HG03520 (cell line): Measurements from ENCODE around the gene SLCO2A1.

Source experiments
- ATAC-seq: cut with Tn5 transposase; IDR thresholded peaks from one replicate; pipeline ENCODE4 v1.9.1; 2021; ENCODE audit warnings: mild to moderate bottlenecking, moderate library complexity; ENCODE audit not compliant: unreplicated experiment

SLCO2A1 gene

DNA sequence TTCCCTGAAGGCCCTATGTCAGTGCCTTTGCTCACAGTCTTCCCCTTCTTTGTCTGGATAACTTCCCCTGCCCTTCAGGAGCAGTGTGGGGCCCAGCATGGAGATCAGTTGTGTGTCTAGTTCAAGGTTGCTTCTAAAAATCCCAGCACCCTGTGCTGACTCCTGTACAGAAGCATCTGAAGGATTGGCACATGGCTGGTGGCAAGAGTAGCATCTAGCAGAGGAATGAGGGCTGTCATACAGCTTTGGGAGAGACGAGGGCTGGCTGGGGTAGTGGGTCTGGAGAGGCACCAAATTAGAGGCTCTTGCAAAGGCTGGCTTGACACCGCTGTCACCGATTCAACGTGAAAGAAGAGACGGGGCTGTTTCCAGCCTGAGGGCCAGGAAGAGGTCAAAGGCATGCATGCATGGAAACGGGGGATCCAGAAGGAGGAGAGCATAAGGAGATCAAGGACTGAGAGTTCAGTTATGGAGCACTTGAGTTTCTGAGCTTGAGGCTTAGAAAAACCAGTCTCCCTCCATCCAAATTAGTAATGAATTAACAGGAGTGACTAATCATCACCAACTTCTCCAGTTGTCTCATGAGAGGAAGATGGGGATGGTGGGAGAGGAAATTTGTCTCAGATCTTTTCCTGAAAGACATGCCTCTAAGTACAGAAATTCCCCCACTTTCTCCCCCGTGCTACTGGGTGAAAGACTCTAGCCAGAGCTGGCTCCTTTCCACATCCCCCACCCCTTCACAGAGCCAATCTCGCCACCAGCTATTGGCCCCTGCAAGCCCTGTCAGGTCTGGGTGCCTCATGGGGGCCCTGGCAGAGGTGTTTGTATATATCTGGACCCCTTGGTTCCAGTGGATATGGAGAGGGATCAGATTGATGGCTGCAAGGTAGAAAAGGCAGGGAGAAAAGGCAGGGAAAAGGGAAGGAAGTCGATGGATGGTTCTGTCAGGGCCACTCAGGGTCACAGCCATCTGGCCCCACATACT, 45.9 kb downstream of the SLCO2A1 start:
- ATAC-seq, result no peak

DNA sequence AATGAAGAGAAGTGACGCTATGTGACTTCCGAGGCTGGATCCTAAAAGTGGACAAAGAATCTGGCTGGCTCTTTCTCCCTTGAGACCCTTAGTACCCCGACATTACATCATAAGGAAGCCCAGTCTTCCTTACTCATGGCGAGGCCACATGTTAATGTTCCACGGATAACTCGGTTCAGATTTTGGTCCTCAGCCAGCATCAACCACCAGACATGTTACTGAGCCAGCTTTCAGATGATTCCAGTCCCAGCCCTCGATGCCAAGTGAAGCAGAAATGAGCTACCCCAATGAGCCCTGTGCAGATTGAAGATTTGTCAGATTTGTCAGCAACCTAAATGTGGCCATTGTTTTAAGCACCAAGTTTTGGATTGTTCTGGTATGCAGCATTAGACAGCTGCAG, 46.6 kb downstream of the SLCO2A1 start:
- no peak for ATAC-seq

DNA sequence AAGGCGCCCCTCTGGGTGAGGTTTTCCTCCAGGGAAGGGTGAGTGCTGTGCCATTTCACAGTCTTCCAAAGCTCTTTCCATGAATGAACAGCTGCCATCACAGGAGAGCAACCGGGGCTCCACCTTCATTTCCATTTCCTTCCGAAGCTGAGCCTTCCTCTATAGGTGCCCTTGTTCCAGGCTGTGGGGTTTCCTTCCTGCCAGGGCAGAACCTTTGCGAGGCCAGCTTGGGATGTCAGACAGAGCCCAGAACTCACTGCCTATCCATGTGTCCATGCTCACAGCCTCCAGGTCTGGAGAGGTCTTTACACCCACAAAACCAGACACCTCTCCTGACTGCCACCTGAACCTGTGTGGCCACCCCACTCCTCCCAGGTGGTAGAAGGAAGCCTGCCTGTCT, 49.2 kb downstream of the SLCO2A1 start:
- no peak for ATAC-seq

GRCh38 chr3:133980035-133980434, 49.7 kb downstream of the SLCO2A1 start:
- no peak for ATAC-seq

GRCh38 chr3:133979553-133979952, 50.2 kb downstream of the SLCO2A1 start:
- ATAC-seq, result no peak

DNA sequence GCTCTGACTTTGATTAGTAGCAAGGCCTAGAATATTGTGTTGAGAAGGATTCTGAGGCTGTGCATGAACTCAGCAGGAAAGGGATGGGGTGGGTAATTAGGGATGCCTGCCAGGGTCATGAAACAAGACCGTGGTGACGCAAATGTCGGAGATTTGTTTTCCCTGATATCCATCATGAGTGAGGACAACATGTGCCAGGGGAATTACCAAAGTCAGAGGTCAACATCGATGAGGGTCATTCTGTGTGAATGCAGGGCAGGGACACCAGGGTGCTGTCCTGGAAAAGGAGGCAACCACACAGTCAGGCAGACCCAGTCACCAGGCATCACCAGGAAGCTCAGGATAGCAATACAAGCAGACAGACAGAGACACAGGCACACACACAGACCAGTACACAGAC, 52.2 kb downstream of the SLCO2A1 start:
- no peak for ATAC-seq

GRCh38 chr3:133973249-133973980, 56.3 kb downstream of the SLCO2A1 start:
- ATAC-seq, result no peak

DNA sequence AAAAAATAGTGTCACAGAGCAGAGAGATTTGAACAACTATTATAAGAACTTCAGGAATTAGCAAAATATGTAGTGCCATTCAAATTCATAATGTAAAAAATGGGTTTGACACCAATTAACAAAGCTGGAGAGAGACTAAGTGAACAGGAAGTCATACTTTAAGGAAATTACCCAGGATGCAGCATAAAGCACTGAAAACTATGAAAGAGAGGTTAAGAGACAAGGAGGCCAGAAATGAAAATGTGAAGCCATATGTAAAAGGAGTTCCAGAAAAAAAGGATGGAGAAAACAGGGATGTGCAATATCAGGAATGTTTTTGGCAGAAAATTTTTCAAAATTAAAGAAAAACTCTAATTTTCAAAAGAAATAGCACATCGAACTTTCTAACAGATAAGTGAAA, 57.6 kb downstream of the SLCO2A1 start:
- ATAC-seq, result no peak

- ATAC-seq, result no peak
Observed at GRCh38 chr3:133970916-133971315, 58.8 kb downstream of the SLCO2A1 start.

DNA sequence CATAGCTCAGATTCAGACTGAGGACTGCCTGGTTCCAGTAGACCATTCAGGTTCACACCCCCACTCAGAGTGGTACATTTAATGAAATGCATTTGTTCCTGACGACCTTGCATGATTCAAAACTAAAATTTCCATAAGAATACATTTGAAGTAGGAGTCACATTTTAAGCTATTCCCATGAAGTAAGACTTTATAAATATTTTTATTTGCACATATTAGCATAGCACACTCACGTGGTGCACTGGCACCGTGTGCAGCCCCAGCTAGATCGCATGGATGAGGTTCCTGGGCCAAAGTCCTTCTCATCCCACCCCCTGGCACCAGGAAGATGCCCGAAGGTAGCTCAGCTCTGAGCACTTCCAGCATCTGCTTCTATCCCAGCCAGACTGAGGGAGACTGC, 59.4 kb downstream of the SLCO2A1 start:
- ATAC-seq, result no peak

GRCh38 chr3:133967992-133968892, 61.5 kb downstream of the SLCO2A1 start:
- ATAC-seq, result no peak

DNA sequence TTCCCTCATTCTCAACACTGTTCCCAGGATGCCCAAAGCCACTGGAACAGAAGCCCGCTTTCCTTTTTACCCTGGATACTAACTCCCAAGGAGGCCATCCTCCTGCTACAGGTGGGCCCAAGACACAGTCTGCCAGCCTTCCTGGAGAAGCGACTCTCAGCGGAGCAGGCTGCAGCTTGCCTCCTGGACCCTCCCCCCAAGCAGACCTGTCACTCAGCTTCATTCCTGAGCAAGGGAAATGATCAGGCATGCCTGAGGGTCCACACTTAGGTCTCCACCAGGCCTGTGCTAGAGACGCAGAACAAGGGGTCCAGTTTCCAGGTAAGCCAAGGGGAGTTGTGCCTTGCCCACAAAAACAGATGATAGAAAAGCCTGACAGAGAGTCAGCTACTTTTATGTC, 62.8 kb downstream of the SLCO2A1 start:
- no peak for ATAC-seq

DNA sequence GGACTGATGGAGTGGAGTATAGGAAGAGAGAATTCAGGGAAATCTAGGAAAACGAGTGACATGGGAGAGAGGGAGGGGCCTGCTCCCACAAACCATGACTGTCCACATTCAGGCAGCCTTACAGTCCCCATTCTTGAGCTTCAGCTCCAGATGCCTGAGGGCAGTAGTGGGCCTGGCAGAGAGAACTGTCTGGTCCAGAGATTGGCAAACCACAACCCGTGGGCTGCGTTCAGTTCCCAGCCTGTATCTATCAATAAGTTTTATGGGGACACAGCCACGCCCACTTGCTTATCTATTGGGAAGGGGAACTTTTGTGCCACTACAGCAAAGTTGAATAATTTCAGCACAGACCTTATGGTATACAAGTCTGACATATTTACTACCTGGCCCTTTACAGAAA, 63.8 kb downstream of the SLCO2A1 start:
- no peak for ATAC-seq

DNA sequence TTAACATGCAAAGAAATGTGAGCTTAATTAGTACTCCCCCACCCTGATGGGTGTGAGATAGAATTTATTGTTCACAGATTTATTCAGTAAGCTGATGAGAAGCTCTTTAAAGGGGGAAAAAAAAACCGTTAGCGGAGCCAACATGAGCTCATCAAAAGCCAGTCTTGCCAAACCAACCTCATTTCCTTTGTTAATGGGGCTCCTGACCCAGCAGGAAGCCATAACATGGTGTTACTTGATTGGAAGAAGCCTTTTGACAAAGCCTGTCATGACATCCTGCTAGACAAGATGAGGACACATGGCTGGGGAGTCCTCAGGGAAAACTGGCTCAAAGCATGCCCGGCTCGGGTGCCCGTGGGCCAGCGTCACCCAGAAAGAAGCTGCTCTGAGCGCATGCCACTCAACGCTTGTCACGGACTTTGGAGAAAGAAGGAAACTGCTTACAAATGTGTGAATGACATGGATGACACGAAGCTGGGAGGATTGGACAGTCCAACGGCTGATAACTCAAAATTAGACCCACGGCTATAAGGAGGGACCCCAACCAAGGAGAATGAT, 64.6 kb downstream of the SLCO2A1 start:
- no peak for ATAC-seq

DNA sequence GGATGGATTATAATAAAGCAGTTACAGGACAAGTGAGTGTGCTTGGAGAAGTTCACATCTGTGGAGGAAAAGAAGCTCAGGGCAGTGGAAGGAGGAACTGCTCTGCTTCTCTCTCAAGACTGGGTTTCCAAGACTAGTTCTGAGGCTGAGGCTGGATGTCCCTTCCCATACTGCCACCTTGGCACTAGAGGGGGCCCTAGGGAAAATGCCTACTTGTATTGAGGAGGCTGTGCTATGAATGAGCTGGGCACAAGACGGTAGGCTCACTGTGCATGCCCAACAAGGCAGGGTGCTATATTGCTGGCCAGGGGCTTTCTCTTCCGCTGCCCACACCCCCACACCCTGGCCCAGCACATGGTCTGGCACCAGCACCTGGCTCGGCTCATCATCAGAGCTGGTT, 65.2 kb downstream of the SLCO2A1 start:
- no peak for ATAC-seq

GRCh38 chr3:133963657-133964396, 65.9 kb downstream of the SLCO2A1 start:
- no peak for ATAC-seq

DNA sequence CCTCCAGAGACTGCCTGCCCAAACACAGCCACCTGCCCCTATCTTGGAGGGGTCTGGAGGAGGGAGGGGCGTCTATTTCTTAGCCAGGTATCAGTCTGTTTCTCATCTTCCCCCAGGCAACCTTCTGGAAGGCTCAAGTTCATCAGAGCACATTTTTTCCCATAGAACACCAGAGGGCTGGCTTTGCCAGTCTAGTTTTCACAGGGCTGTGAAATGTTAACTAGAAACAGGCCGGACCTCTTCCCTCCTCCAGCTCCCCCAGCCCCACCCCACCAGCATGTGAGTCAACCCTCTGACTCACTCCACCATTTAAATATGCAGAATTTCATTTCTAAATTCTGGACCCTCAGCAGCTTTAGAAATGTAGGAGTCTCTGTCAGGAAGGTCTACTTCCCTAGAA, 66.9 kb downstream of the SLCO2A1 start:
- no peak for ATAC-seq

GRCh38 chr3:133958071-133958805, 71.5 kb downstream of the SLCO2A1 start:
- no peak for ATAC-seq

- no peak for ATAC-seq
Observed at GRCh38 chr3:133956982-133957381, 72.7 kb downstream of the SLCO2A1 start.
